HL-60 (cell line): ENCODE results near the gene ERRFI1.

Experiments
- DNase-seq, 2 experiments: peaks; one replicate each; pipeline ENCODE4 v3.0.0-alpha.2; 2010 to 2020; ENCODE audit warnings: low read depth in 1 of 2, low spot score in 1 of 2
- H3K27ac ChIP-seq: fragments of 250-450 bp; sonication (Bioruptor Pico); replicated peaks from 2 replicates; pipeline ENCODE4 v1.5.1; 2020; ENCODE audit warnings: mild to moderate bottlenecking, moderate library complexity
- H3K27me3 ChIP-seq: fragments of 250-450 bp; sonication (Bioruptor Pico); 2 replicates; pipeline ENCODE4 v1.5.1; 2021; ENCODE audit warnings: mild to moderate bottlenecking, moderate library complexity; ENCODE audit not compliant: insufficient read depth, poor library complexity, severe bottlenecking
- H3K4me3 ChIP-seq: replicated peaks from 2 replicates; pipeline ENCODE4 v1.5.1; 2011; ENCODE audit warnings: mild to moderate bottlenecking, control low read depth, low read length; ENCODE audit not compliant: insufficient read depth
- CTCF ChIP-seq: IDR thresholded peaks from one replicate; pipeline ENCODE4 v1.5.1; 2011; ENCODE audit warnings: low read length, control low read depth, inconsistent platforms; ENCODE audit not compliant: insufficient read depth
- GABPA ChIP-seq: IDR thresholded peaks from 2 replicates; pipeline ENCODE4 v1.6.1; 2012; ENCODE audit warnings: low read depth
- POLR2AphosphoS5 ChIP-seq: IDR thresholded peaks from 2 replicates; pipeline ENCODE4 v1.6.1; 2012; ENCODE audit warnings: low read depth
- REST ChIP-seq: IDR thresholded peaks from 2 replicates; pipeline ENCODE4 v1.6.1; 2012; ENCODE audit warnings: low read depth; ENCODE audit not compliant: insufficient replicate concordance
- SPI1 ChIP-seq: IDR thresholded peaks from 2 replicates; pipeline ENCODE4 v1.6.1; 2012; ENCODE audit warnings: low read depth, mild to moderate bottlenecking, borderline replicate concordance

The ERRFI1 gene

DNA sequence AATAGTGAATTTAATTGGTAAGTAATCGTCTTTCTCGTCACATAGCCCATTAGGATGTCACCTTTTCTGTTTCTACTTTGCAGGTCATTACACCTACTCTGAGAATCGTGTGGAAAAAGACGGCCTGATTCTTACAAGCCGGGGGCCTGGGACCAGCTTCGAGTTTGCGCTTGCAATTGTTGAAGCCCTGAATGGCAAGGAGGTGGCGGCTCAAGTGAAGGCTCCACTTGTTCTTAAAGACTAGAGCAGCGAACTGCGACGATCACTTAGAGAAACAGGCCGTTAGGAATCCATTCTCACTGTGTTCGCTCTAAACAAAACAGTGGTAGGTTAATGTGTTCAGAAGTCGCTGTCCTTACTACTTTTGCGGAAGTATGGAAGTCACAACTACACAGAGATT lies 41.3 kb downstream of the ERRFI1 start:
- no peak overlapping the region for H3K27ac ChIP-seq
- no peaks in the 10 kb centered on the region for H3K27me3 ChIP-seq
- DNase-seq = no peak
- TF ChIP-seq REST (no peak), POLR2AphosphoS5 (no peak), CTCF (no peak), SPI1 (no peak), GABPA (no peak)
- H3K4me3 ChIP-seq = no peak overlapping the region

DNA sequence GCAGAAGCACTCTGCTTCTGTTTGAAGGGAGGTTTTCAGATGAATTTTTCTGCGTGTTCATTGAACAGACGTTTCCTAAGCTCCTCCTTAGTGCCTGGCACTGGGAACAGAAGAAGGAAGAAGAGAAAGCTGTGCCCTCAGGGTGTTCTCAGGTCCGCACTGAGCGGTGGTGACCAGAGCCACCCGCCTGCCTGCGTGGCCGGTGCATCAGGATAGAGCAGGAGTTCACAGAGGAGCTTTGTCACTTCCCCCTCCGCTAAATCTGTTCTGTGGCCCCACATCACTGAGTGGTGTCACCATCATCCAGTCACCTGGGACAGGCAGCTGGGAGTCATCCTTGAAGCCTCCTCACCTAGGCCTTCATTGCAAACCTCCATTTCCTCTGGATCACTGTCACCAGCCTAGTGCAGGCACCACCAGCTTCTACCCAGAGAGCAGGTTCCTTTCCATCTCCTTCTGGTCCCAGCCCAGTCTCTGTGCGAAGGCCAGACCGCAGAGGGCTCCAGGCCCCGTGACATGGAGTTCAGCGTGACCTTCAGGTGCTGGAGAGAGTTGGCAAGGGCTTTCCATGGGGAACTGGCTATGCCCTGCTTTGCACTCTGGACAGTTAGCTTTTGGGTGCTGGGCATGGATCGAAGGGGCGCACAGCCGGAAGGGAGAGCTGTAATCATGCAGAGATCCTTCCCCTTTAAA lies 42.9 kb downstream of the ERRFI1 start:
- DNase-seq = no peak
- no peak overlapping the region for H3K4me3 ChIP-seq
- no peaks in the 10 kb centered on the region for H3K27me3 ChIP-seq
- TF ChIP-seq REST = no peak
- TF ChIP-seq GABPA = no peak
- TF ChIP-seq SPI1 = no peak
- TF ChIP-seq POLR2AphosphoS5 = no peak
- TF ChIP-seq CTCF = no peak
- H3K27ac ChIP-seq = no peak overlapping the region

DNA sequence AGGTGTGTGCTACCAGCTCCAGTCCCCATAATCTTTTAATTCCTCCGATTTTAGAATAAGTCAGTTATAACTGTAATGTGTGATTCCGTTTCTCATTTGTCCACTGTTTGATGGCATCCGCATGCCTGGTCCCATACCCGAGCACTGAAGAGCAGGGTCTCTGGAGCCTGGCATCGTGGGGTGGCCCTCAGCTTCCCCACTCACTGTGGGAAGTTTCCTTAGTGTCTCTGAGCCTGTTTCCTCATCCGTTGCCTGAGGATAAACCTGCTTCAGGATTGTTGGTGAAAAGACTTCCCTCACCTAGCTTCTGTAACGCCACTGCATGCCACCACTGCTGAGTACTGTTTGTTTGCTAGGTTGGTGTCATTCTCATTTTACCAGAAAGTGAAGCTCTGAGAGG lies 45.1 kb downstream of the ERRFI1 start:
- DNase-seq = no peak
- no peak overlapping the region for H3K4me3 ChIP-seq
- TF ChIP-seq SPI1 (no peak), POLR2AphosphoS5 (no peak), CTCF (no peak), REST (no peak), GABPA (no peak)
- no peaks in the 10 kb centered on the region for H3K27me3 ChIP-seq
- no peak overlapping the region for H3K27ac ChIP-seq
